CD14-positive monocyte (primary cell): ENCODE data around the gene CSTF2. TPM values are rescaled to one million over a fixed set of nuclear protein-coding genes. Genes with fewer than 3 reads are reported as not detected.

Experiments
- DNase-seq, 3 donors: peaks; one replicate each; pipeline ENCODE4 v3.0.0-alpha.2; 2011 to 2022
- H2AFZ ChIP-seq: 2 replicates; pipeline ENCODE4 v1.6.0; 2012; ENCODE audit warnings: mild to moderate bottlenecking, low read depth, low read length, inconsistent platforms; ENCODE audit not compliant: insufficient read depth, poor library complexity, severe bottlenecking
- H3K27ac ChIP-seq, 2 donors: 1 replicate in 1 of 2; 2 replicates in 1 of 2; pipeline ENCODE4 v1.5.1; 2012 to 2013; ENCODE audit warnings: low read length in 2 of 2, control low read depth in 1 of 2, inconsistent platforms in 1 of 2, low read depth in 1 of 2, mild to moderate bottlenecking in 1 of 2
- H3K27me3 ChIP-seq, 2 donors: one replicate each; pipeline versions ENCODE4 v1.6.0 to v1.6.1; 2011 to 2013; ENCODE audit warnings: low read length in 2 of 2; ENCODE audit not compliant: control insufficient read depth in 2 of 2, insufficient read depth in 2 of 2
- H3K36me3 ChIP-seq, 2 donors: replicated peaks in 1 of 2; 1 replicate in 1 of 2; 2 replicates in 1 of 2; pipeline versions ENCODE4 v1.5.1 to v1.6.1; 2012 to 2013; ENCODE audit warnings: low read length in 2 of 2, control low read depth in 1 of 2, inconsistent platforms in 1 of 2, mild to moderate bottlenecking in 1 of 2; ENCODE audit not compliant: insufficient read depth in 2 of 2, control insufficient read depth in 1 of 2
- H3K4me1 ChIP-seq, 2 donors: 1 replicate in 1 of 2; 2 replicates in 1 of 2; pipeline versions ENCODE4 v1.5.1 to v1.6.1; 2012 to 2013; ENCODE audit warnings: low read length in 2 of 2, control low read depth in 1 of 2, inconsistent platforms in 1 of 2, mild to moderate bottlenecking in 1 of 2, moderate library complexity in 1 of 2; ENCODE audit not compliant: insufficient read depth in 2 of 2, control insufficient read depth in 1 of 2
- H3K4me2 ChIP-seq: replicated peaks from 2 replicates; pipeline ENCODE3; 2012; ENCODE audit warnings: low read length, moderate library complexity, mild to moderate bottlenecking; ENCODE audit not compliant: poor library complexity, severe bottlenecking; ENCODE audit errors: extremely low read depth
- H3K4me3 ChIP-seq, 3 experiments: fragments of 200-600 bp in 1 of 3; sonication (generic) in 1 of 3; replicated peaks in 1 of 3; 1 replicate in 2 of 3; 2 replicates in 1 of 3; pipeline ENCODE4 v1.5.1; 2011 to 2013; ENCODE audit warnings: low read length in 3 of 3, mild to moderate bottlenecking in 3 of 3, control low read depth in 2 of 3, low read depth in 2 of 3, inconsistent platforms in 1 of 3, moderate library complexity in 1 of 3
- H3K79me2 ChIP-seq: 2 replicates; pipeline ENCODE4 v1.6.0; 2012; ENCODE audit warnings: mild to moderate bottlenecking, control low read depth, inconsistent platforms, low read length, moderate library complexity; ENCODE audit not compliant: insufficient read depth
- H3K9ac ChIP-seq: 2 replicates; pipeline ENCODE4 v1.6.0; 2017; ENCODE audit warnings: low read length, mild to moderate bottlenecking; ENCODE audit not compliant: insufficient read depth, poor library complexity, severe bottlenecking
- H3K9me3 ChIP-seq, 2 donors: replicated peaks in 1 of 2; 1 replicate in 1 of 2; 2 replicates in 1 of 2; pipeline versions ENCODE4 v1.5.1 to v1.6.1; 2012 to 2013; ENCODE audit warnings: low read length in 2 of 2, control low read depth in 1 of 2; ENCODE audit not compliant: control insufficient read depth in 1 of 2, insufficient read depth in 1 of 2
- H4K20me1 ChIP-seq: 2 replicates; pipeline ENCODE4 v1.6.0; 2012; ENCODE audit warnings: mild to moderate bottlenecking, low read length, control low read depth, moderate library complexity; ENCODE audit not compliant: insufficient read depth
- H3K27ac Mint-ChIP-seq, 7 donors: one replicate each; pipeline ENCODE4 v1.8.0; 2020; ENCODE audit warnings: mild to moderate bottlenecking in 7 of 7, mixed read lengths in 7 of 7, moderate library complexity in 6 of 7, inconsistent platforms in 2 of 7
- H3K27me3 Mint-ChIP-seq, 3 donors: one replicate each; pipeline ENCODE4 v1.8.0; 2021 to 2022; ENCODE audit warnings: low read depth in 3 of 3, mild to moderate bottlenecking in 3 of 3, mixed read lengths in 3 of 3, moderate library complexity in 3 of 3, inconsistent platforms in 1 of 3
- H3K36me3 Mint-ChIP-seq, 2 donors: one replicate each; pipeline ENCODE4 v1.8.0; 2020; ENCODE audit warnings: mixed read lengths in 2 of 2, inconsistent platforms in 1 of 2, mild to moderate bottlenecking in 1 of 2
- H3K4me1 Mint-ChIP-seq: one replicate; pipeline ENCODE4 v1.8.0; 2020; ENCODE audit warnings: mild to moderate bottlenecking, mixed read lengths
- H3K4me3 Mint-ChIP-seq, 2 donors: one replicate each; pipeline ENCODE4 v1.8.0; 2020; ENCODE audit warnings: mild to moderate bottlenecking in 2 of 2, mixed read lengths in 2 of 2, moderate library complexity in 1 of 2
- H3K9me3 Mint-ChIP-seq, 7 donors: one replicate each; pipeline ENCODE4 v1.8.0; 2020 to 2022; ENCODE audit warnings: mixed read lengths in 7 of 7, mild to moderate bottlenecking in 6 of 7, moderate library complexity in 6 of 7, inconsistent platforms in 2 of 7
- CTCF ChIP-seq: fragments of 200-600 bp; IDR thresholded peaks from one replicate; pipeline ENCODE4 v1.8.0; 2022; ENCODE audit warnings: antibody characterized with exemption, mild to moderate bottlenecking
- WGBS: methylation state at CpG from one replicate; pipeline ENCODE4 v1.1.5; 2013; ENCODE audit warnings: missing lambda C conversion rate; ENCODE audit not compliant: insufficient coverage; 5-methylcytosine and 5-hydroxymethylcytosine counted together
- intact Hi-C, 2 donors: fragments of 100-400 bp; cut with micrococcal nuclease; formaldehyde crosslinking; loops; one replicate each; pipeline versions ENCODE4 v1.15.0 to v1.15.1; 2023
- polyA plus RNA-seq, 3 donors: library from polyadenylated mRNA; depleted of rRNA in 1 of 3; unstranded in 2 of 3; stranded (reverse) in 1 of 3; fragments of 300-500 nt in 2 of 3; fragments of >200 nt in 1 of 3; fragmentation: Illumina TruSeq in 2 of 3; gene quantifications; 1 replicate in 2 of 3; 2 replicates in 1 of 3; pipeline ENCODE4 v1.2.3, GENCODE V29; 2012 to 2021

The CSTF2 gene
- polyA plus RNA-seq, 3 donors, result 6.7 to 11.3 (median 10.1) TPM

- intact Hi-C loops, result no loop called here
- H3K27me3 ChIP-seq, result no peaks in the 10 kb centered on the region
- Mint-ChIP-seq H3K27ac (no peak overlapping the region), H3K4me1 (no peaks in the 10 kb centered on the region), H3K9me3 (peaks cover 0 to 2% (median 0%) of the 10 kb centered on the region in 7 donors), H3K27me3 (peaks cover 0 to 4% (median 0%) of the 10 kb centered on the region in 3 donors), H3K4me3 (no peak overlapping the region), H3K36me3 (no peaks in the 10 kb centered on the region)
- no CpG with 5 or more reads among the region's 5 CpGs for WGBS
- no peaks in the 10 kb centered on the region for H3K36me3 ChIP-seq
- TF ChIP-seq CTCF, result no peak
- no peaks in the 10 kb centered on the region for H3K4me1 ChIP-seq
- no peak overlapping the region for H2AFZ ChIP-seq
- no peak overlapping the region for H3K27ac ChIP-seq
- H4K20me1 ChIP-seq, result no peaks in the 10 kb centered on the region
- H3K4me2 ChIP-seq, result no peak overlapping the region
- no peak overlapping the region for H3K9ac ChIP-seq
- H3K9me3 ChIP-seq, result no peaks in the 10 kb centered on the region
- H3K79me2 ChIP-seq, result no peaks in the 10 kb centered on the region
- DNase-seq, result no peak
- H3K4me3 ChIP-seq, result no peak overlapping the region
These were observed 50.3 kb downstream of the CSTF2 start for GRCh38 chrX:100870527-100870926.

- intact Hi-C loops, result no loop called here
- no peaks in the 10 kb centered on the region for H3K36me3 ChIP-seq
- no peaks in the 10 kb centered on the region for H3K4me1 ChIP-seq
- no peaks in the 10 kb centered on the region for H3K27me3 ChIP-seq
- no peaks in the 10 kb centered on the region for H3K79me2 ChIP-seq
- H3K9ac ChIP-seq, result no peak overlapping the region
- Mint-ChIP-seq H3K9me3 (peaks cover 0 to 2% (median 0%) of the 10 kb centered on the region in 7 donors), H3K4me3 (no peak overlapping the region), H3K4me1 (no peaks in the 10 kb centered on the region), H3K27ac (no peak overlapping the region), H3K27me3 (peaks cover 0 to 4% (median 0%) of the 10 kb centered on the region in 3 donors), H3K36me3 (no peaks in the 10 kb centered on the region)
- H2AFZ ChIP-seq, result no peak overlapping the region
- DNase-seq, result no peak
- no peak overlapping the region for H3K27ac ChIP-seq
- no peak overlapping the region for H3K4me3 ChIP-seq
- H3K9me3 ChIP-seq, result no peaks in the 10 kb centered on the region
- no peak overlapping the region for H3K4me2 ChIP-seq
- no CpG with 5 or more reads among the region's 9 CpGs for WGBS
- TF ChIP-seq CTCF, result no peak
- no peaks in the 10 kb centered on the region for H4K20me1 ChIP-seq
These were observed 51.7 kb downstream of the CSTF2 start for GRCh38 chrX:100871594-100872560.
